ENCODE measurements around the gene BCS1L.
"Not testable (repeated sequence)": the region's sequence is repeated elsewhere in the genome, so short reads cannot be mapped to it uniquely, and the experiment has no call there.

BCS1L gene

GRCh38 chr2:218658671-218659257, 719 bp upstream of the BCS1L start:
- DNase-seq (ENCODE audit: extremely low spot score, insufficient read length, low read depth) (peak; percentile 37), FAIRE-seq (peak; percentile 89)

GRCh38 chr2:218659988-218660358, 490 bp downstream of the BCS1L start:
- no peak for DNase-seq (ENCODE audit: extremely low spot score, insufficient read length, low read depth)
- no peak for FAIRE-seq

GRCh38 chr2:218662377-218662776, 2.9 kb downstream of the BCS1L start:
- FAIRE-seq (no peak), DNase-seq (ENCODE audit: extremely low spot score, insufficient read length, low read depth) (no peak)

GRCh38 chr2:218662827-218663226, 3.3 kb downstream of the BCS1L start:
- no peak for FAIRE-seq
- no peak for DNase-seq (ENCODE audit: extremely low spot score, insufficient read length, low read depth)

- no peak for FAIRE-seq
- no peak for DNase-seq (ENCODE audit: extremely low spot score, insufficient read length, low read depth)
These were observed 4.4 kb downstream of the BCS1L start for GRCh38 chr2:218663901-218664300.

- DNase-seq (ENCODE audit: extremely low spot score, insufficient read length, low read depth) (no peak), FAIRE-seq (no peak)
These were observed 5.2 kb downstream of the BCS1L start for GRCh38 chr2:218664653-218665052.

GRCh38 chr2:218671097-218671653, 11.7 kb downstream of the BCS1L start:
- DNase-seq (ENCODE audit: extremely low spot score, insufficient read length, low read depth) (no peak), FAIRE-seq (no peak)

GRCh38 chr2:218671654-218672566, 12.4 kb downstream of the BCS1L start, which contains the start of the genes RNF25 and STK36:
RNF25 (minus strand) TSS chr2:218672002; CDS start chr2:218671970, 32 bp downstream.
STK36 (plus strand) TSS chr2:218672086; CDS start chr2:218672830, 744 bp downstream.
- DNase-seq (ENCODE audit: extremely low spot score, insufficient read length, low read depth), result peak; percentile 87
- peak; percentile 96 for FAIRE-seq

- DNase-seq (ENCODE audit: extremely low spot score, insufficient read length, low read depth) (no peak), FAIRE-seq (no peak)
These were observed 19.6 kb downstream of the BCS1L start for GRCh38 chr2:218679119-218679518.

GRCh38 chr2:218680061-218680460, 20.6 kb downstream of the BCS1L start:
- DNase-seq (ENCODE audit: extremely low spot score, insufficient read length, low read depth) (no peak), FAIRE-seq (no peak)

- FAIRE-seq, result peak; percentile 63
- not testable (repeated sequence) for DNase-seq (ENCODE audit: extremely low spot score, insufficient read length, low read depth)
These were observed 28.0 kb downstream of the BCS1L start for GRCh38 chr2:218687400-218688060.

GRCh38 chr2:218691234-218691633, 31.8 kb downstream of the BCS1L start:
- DNase-seq (ENCODE audit: extremely low spot score, insufficient read length, low read depth) (no peak), FAIRE-seq (no peak)

GRCh38 chr2:218694405-218695145, 35.1 kb downstream of the BCS1L start:
- FAIRE-seq, result no peak
- DNase-seq (ENCODE audit: extremely low spot score, insufficient read length, low read depth), result no peak

GRCh38 chr2:218698885-218699284, 39.4 kb downstream of the BCS1L start:
- no peak for DNase-seq (ENCODE audit: extremely low spot score, insufficient read length, low read depth)
- FAIRE-seq, result no peak

- DNase-seq (ENCODE audit: extremely low spot score, insufficient read length, low read depth) (no peak), FAIRE-seq (no peak)
These were observed 42.3 kb downstream of the BCS1L start for GRCh38 chr2:218701806-218702205.

GRCh38 chr2:218703341-218703740, 43.9 kb downstream of the BCS1L start:
- DNase-seq (ENCODE audit: extremely low spot score, insufficient read length, low read depth) (no peak), FAIRE-seq (no peak)

- DNase-seq (ENCODE audit: extremely low spot score, insufficient read length, low read depth) (peak; percentile 39), FAIRE-seq (peak; percentile 96)
These were observed 48.6 kb downstream of the BCS1L start for GRCh38 chr2:218708086-218708485.

GRCh38 chr2:218709908-218710307, 50.4 kb downstream of the BCS1L start:
- DNase-seq (ENCODE audit: extremely low spot score, insufficient read length, low read depth) (no peak), FAIRE-seq (no peak)

GRCh38 chr2:218710334-218710686, 50.8 kb downstream of the BCS1L start:
- no peak for FAIRE-seq
- no peak for DNase-seq (ENCODE audit: extremely low spot score, insufficient read length, low read depth)

Measured in GM18507 (cell line).